OCI-LY7 (cell line): Measurements from ENCODE around the gene API5. TPM values are rescaled to one million over a fixed set of nuclear protein-coding genes. Genes with fewer than 3 reads are reported as not detected.

Source experiments
- BruUV-seq: library from RNA; stranded (reverse); fragments of 400-500 nt; replicated peaks from 2 replicates; lab custom pipeline; 2021; lab: Mats Ljungman, UMichigan
- CTCF ChIA-PET: fragments of 300-600 bp; sonication (Branson Sonifier 250); formaldehyde crosslinking; loops from one replicate; lab custom pipeline; 2022; ENCODE audit warnings: antibody characterized with exemption; ENCODE audit not compliant: unreplicated experiment; lab: Charles Lee
- POLR2A ChIA-PET: fragments of 300-600 bp; sonication (Branson Sonifier 250); formaldehyde crosslinking; loops from one replicate; lab custom pipeline; 2022; ENCODE audit warnings: antibody characterized with exemption; lab: Charles Lee
- DNase-seq: peaks from one replicate; pipeline ENCODE4 v3.0.0-alpha.2; 2015; ENCODE audit warnings: low spot score
- H2AFZ ChIP-seq: fragments of 200-600 bp; sonication (generic), shearing (Covaris generic); 2 replicates; pipeline ENCODE4 v1.6.1; 2014; ENCODE audit warnings: mild to moderate bottlenecking, antibody characterized with exemption, low read length, moderate library complexity
- H3K27ac ChIP-seq: fragments of 200-600 bp; sonication (generic); 2 replicates; pipeline ENCODE4 v1.5.1; 2014; ENCODE audit warnings: mixed run types, low read depth, mild to moderate bottlenecking, moderate library complexity, low read length, inconsistent platforms; ENCODE audit not compliant: poor library complexity, severe bottlenecking
- H3K36me3 ChIP-seq: fragments of 200-600 bp; sonication (generic); 2 replicates; pipeline ENCODE4 v1.6.1; 2014; ENCODE audit warnings: mild to moderate bottlenecking, antibody characterized with exemption, low read length, moderate library complexity, mixed read lengths; ENCODE audit not compliant: insufficient read depth
- H3K4me1 ChIP-seq: fragments of 200-600 bp; sonication (generic); 2 replicates; pipeline ENCODE4 v1.5.1; 2014; ENCODE audit warnings: mild to moderate bottlenecking, low read length; ENCODE audit not compliant: insufficient read depth, poor library complexity, severe bottlenecking
- H3K4me2 ChIP-seq: fragments of 200-600 bp; sonication (generic); 2 replicates; pipeline ENCODE4 v1.6.1; 2014; ENCODE audit warnings: mild to moderate bottlenecking, low read length
- H3K4me3 ChIP-seq: fragments of 200-600 bp; sonication (generic); 2 replicates; pipeline ENCODE4 v1.5.1; 2014; ENCODE audit warnings: mild to moderate bottlenecking, low read depth, low read length; ENCODE audit not compliant: poor library complexity, severe bottlenecking
- H3K79me2 ChIP-seq: fragments of 200-600 bp; sonication (generic); 2 replicates; pipeline ENCODE4 v1.6.1; 2016; ENCODE audit warnings: low read depth, mild to moderate bottlenecking, low read length, moderate library complexity, mixed read lengths; ENCODE audit not compliant: insufficient read depth
- H3K9me2 ChIP-seq: fragments of 200-600 bp; sonication (generic); 2 replicates; pipeline ENCODE4 v1.6.1; 2016; ENCODE audit warnings: mild to moderate bottlenecking, low read length, mixed read lengths; ENCODE audit not compliant: insufficient read depth
- H3K9me3 ChIP-seq: fragments of 200-600 bp; sonication (generic); 2 replicates; pipeline ENCODE4 v1.6.1; 2014; ENCODE audit warnings: mild to moderate bottlenecking, mixed run types, low read length, mixed read lengths
- H4K20me1 ChIP-seq: fragments of 200-600 bp; sonication (generic); 2 replicates; pipeline ENCODE4 v1.6.1; 2014; ENCODE audit warnings: mild to moderate bottlenecking, antibody characterized with exemption, low read length, moderate library complexity, mixed read lengths; ENCODE audit not compliant: insufficient read depth
- EZH2phosphoT487 ChIP-seq: fragments of 200-600 bp; sonication (generic); IDR thresholded peaks from 2 replicates; pipeline ENCODE4 v1.6.1; 2018; ENCODE audit warnings: low read depth, borderline replicate concordance, mild to moderate bottlenecking, mixed run types, antibody characterized with exemption, low read length, moderate library complexity, mixed read lengths
- intact Hi-C: fragments of 100-400 bp; cut with micrococcal nuclease; formaldehyde crosslinking; loops from one replicate; pipeline ENCODE4 v1.10.0; 2022; ENCODE audit not compliant: unreplicated experiment
- total RNA-seq, 2 experiments: library from RNA; depleted of rRNA in 1 of 2; stranded (reverse); fragments of >200 nt in 1 of 2; shearing (Covaris generic) in 1 of 2; gene quantifications; 2 replicates each; pipeline ENCODE4 v1.2.3, GENCODE V29; 2014 to 2022
- TF ChIP-seq, protein P1 (sequence below): fragments of 200-600 bp; sonication (generic); conservative IDR thresholded peaks from 2 replicates; pipeline ENCODE4 v1.5.1; 2014; ENCODE audit warnings: mild to moderate bottlenecking, antibody characterized with exemption, low read length, moderate library complexity, mixed read lengths

The API5 gene
- total RNA-seq, 2 experiments from 2014 or later: 71.1 to 141 TPM

DNA sequence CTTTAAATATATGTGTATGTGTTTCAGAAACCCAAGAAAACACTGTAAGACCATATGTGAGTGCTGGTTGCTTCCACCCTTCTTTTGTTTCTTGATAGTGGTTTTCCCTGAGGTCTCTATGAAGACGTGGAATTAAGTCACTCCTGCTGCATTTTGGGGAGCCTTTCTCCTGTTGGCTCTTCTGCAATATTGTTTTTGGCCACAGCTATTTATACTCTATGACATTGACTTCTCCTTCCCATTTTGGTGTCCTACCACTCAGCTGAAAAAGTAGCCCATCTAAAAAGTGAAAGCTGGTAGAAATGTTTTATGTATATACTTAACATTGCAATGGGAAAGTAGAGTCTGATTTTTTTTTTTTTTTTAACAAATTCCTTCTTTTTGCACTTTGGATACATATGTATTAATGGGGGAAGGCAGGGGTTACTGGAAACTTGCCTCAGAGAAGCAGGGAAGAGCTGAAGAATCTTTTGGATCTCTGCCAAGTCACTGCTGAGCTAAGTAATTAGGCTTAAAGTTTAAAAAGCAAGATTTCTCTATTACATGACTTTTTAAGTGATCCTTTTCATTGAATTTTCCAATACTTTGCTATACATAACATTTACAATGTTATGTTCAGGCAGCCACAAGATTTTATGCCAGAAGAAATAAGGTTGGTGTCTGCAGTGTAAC, 48.7 kb downstream of the API5 start:
- Histone ChIP-seq H3K9me2 (no peaks in the 10 kb centered on the region), H3K9me3 (peaks cover 4% of the 10 kb centered on the region; the same call in 1 of the 2 replicates), H4K20me1 (peaks cover 5% of the 10 kb centered on the region; the same call in 1 of the 2 replicates), H3K36me3 (peaks cover 34% of the 10 kb centered on the region), H2AFZ (no peak overlapping the region), H3K4me3 (peak overlapping the region; percentile 89), H3K79me2 (peaks cover 65% of the 10 kb centered on the region), H3K4me2 (peak overlapping the region; percentile 87), H3K4me1 (peaks cover 22% of the 10 kb centered on the region), H3K27ac (no peak overlapping the region)
- peak; percentile 13 for DNase-seq
- ChIA-PET POLR2A (interaction anchor here (0.7 to 5.7 kb wide), 8 partner anchors 9 to 63 kb away, joined by 3 to 32 read pairs (median 4); partner anchors contain the start of gene API5), CTCF (no interaction called here)
- BruUV-seq: no TSS peak
- intact Hi-C loops: no loop called here
- TF ChIP-seq, protein P1, sequence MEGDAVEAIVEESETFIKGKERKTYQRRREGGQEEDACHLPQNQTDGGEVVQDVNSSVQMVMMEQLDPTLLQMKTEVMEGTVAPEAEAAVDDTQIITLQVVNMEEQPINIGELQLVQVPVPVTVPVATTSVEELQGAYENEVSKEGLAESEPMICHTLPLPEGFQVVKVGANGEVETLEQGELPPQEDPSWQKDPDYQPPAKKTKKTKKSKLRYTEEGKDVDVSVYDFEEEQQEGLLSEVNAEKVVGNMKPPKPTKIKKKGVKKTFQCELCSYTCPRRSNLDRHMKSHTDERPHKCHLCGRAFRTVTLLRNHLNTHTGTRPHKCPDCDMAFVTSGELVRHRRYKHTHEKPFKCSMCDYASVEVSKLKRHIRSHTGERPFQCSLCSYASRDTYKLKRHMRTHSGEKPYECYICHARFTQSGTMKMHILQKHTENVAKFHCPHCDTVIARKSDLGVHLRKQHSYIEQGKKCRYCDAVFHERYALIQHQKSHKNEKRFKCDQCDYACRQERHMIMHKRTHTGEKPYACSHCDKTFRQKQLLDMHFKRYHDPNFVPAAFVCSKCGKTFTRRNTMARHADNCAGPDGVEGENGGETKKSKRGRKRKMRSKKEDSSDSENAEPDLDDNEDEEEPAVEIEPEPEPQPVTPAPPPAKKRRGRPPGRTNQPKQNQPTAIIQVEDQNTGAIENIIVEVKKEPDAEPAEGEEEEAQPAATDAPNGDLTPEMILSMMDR: no peak

DNA sequence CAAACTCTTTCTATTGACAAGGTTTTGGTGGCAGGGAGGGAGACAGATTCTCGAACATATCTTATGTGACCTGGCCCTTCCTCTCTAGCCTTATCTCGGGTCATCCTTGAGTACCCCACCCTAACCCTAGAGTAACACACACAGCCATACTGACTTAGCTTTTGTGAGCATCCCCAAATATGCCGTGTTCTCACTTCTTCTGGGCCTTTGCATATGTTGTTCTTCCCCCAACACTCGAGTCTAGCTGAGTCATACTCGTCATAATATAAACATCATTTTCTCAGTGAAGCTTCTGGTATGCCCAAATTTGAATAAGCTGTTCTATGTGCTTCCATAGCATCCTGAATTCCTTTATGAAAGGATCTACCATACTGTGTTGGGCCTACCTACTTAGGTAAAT, 54.9 kb downstream of the API5 start:
- H3K79me2 ChIP-seq: peaks cover 100% of the 10 kb centered on the region
- intact Hi-C loops: no loop called here
- ChIA-PET POLR2A (interaction anchor here (1.0 to 1.6 kb wide), 5 partner anchors 9 to 29 kb away, joined by 3 to 9 read pairs (median 4); partner anchors contain the start of gene TTC17), CTCF (interaction anchor here (1.2 kb wide), 1 partner anchor 11 kb away, joined by 3 read pairs; no protein-coding TSS in a partner anchor)
- H3K4me2 ChIP-seq: peak overlapping the region; percentile 26; the same call in 1 of the 2 replicates
- H3K36me3 ChIP-seq: peaks cover 77% of the 10 kb centered on the region
- no peak overlapping the region for H3K4me3 ChIP-seq
- H4K20me1 ChIP-seq: peaks cover 10% of the 10 kb centered on the region; the same call in 1 of the 2 replicates
- peaks cover 4% of the 10 kb centered on the region; the same call in 1 of the 2 replicates for H3K9me3 ChIP-seq
- H3K27ac ChIP-seq: no peak overlapping the region
- DNase-seq: no peak
- BruUV-seq: no TSS peak
- H3K4me1 ChIP-seq: peaks cover 20% of the 10 kb centered on the region
- no peak overlapping the region for H2AFZ ChIP-seq
- TF ChIP-seq EZH2phosphoT487: no peak
- TF ChIP-seq, protein P1: no peak
- H3K9me2 ChIP-seq: no peaks in the 10 kb centered on the region
